Adipose tissue (tissue), 3 donors: ENCODE data around the gene FGFR2. TPM values are rescaled to one million over a fixed set of nuclear protein-coding genes. Genes with fewer than 3 reads are reported as not detected.

ENCODE experiments used
- H3K27ac ChIP-seq: one replicate; pipeline ENCODE4 v1.5.1; 2013; ENCODE audit warnings: low read depth, low read length
- WGBS, 3 donors: extraction: QIAGEN DNeasy Blood & Tissue Kit; methylation state at CpG; one replicate each; pipeline ENCODE4 v1.1.7; 2013; 5-methylcytosine and 5-hydroxymethylcytosine counted together
- polyA plus RNA-seq, 3 donors: library from polyadenylated mRNA; stranded (reverse); fragments of 200-250 nt; gene quantifications; one replicate each; pipeline ENCODE4 v1.2.3, GENCODE V29; 2013
- donor health status: healthy with polysubstance abuse.
- donor health status: Bipolar disorder and iron deficiency.
- donor health status: healthy.

Gene FGFR2
- polyA plus RNA-seq, 3 donors = 0.67 to 13.5 (median 1.1) TPM

- WGBS, 3 donors = 80 to 89% (median 84%) methylated on average over 6 of the region's 6 CpGs
- no peak overlapping the region for H3K27ac ChIP-seq
Measured at GRCh38 chr10:121613456-121613855, 15.2 kb upstream of the FGFR2 start.

GRCh38 chr10:121611393-121612159 is 13.3 kb upstream of the FGFR2 start:
- WGBS, 3 donors = 69 to 80% (median 76%) methylated on average over 12 of the region's 12 CpGs
- no peak overlapping the region for H3K27ac ChIP-seq

GRCh38 chr10:121610798-121611323 is 12.6 kb upstream of the FGFR2 start:
- WGBS, 3 donors = 82 to 87% (median 85%) methylated on average over 7 of the region's 7 CpGs
- no peak overlapping the region for H3K27ac ChIP-seq

GRCh38 chr10:121609426-121610380 is 11.5 kb upstream of the FGFR2 start:
- 75 to 81% (median 79%) methylated on average over 17 of the region's 17 CpGs for WGBS, 3 donors
- H3K27ac ChIP-seq = no peak overlapping the region

- 8 to 11% (median 9%) methylated on average over 55 to 58 of the region's 59 CpGs for WGBS, 3 donors
- no peak overlapping the region for H3K27ac ChIP-seq
Measured at GRCh38 chr10:121608469-121609190, 10.4 kb upstream of the FGFR2 start.

- WGBS, 3 donors = 74 to 76% (median 76%) methylated on average over 11 of the region's 11 CpGs
Measured at GRCh38 chr10:121607310-121608055, 9.2 kb upstream of the FGFR2 start.

GRCh38 chr10:121605708-121606107 is 7.5 kb upstream of the FGFR2 start:
- H3K27ac ChIP-seq = no peak overlapping the region

More at GRCh38 chr10:121607310-121608055, 9.2 kb upstream of the FGFR2 start:
- no peak overlapping the region for H3K27ac ChIP-seq

GRCh38 chr10:121601458-121601857 is 3.2 kb upstream of the FGFR2 start:
- WGBS, 3 donors = 85 to 88% (median 87%) methylated on average over 11 of the region's 11 CpGs
- no peak overlapping the region for H3K27ac ChIP-seq

GRCh38 chr10:121600611-121601010 is 2.4 kb upstream of the FGFR2 start:
- no peak overlapping the region for H3K27ac ChIP-seq
- WGBS, 3 donors = 39 to 48% (median 46%) methylated on average over 9 of the region's 9 CpGs

- WGBS, 3 donors = 27 to 53% (median 46%) methylated on average over 8 of the region's 8 CpGs
Measured at GRCh38 chr10:121599947-121600346, 1.7 kb upstream of the FGFR2 start.

GRCh38 chr10:121597504-121598262 is 561 bp downstream of the FGFR2 start:
- no peak overlapping the region for H3K27ac ChIP-seq
- 1 to 2% (median 2%) methylated on average over 67 to 77 of the region's 77 CpGs for WGBS, 3 donors

More at GRCh38 chr10:121599947-121600346, 1.7 kb upstream of the FGFR2 start:
- H3K27ac ChIP-seq = no peak overlapping the region

- 6 to 8% (median 6%) methylated on average over 44 to 54 of the region's 54 CpGs for WGBS, 3 donors
- H3K27ac ChIP-seq = no peak overlapping the region
Measured at GRCh38 chr10:121596689-121597503, 1.3 kb downstream of the FGFR2 start.

GRCh38 chr10:121595806-121596688 is 2.2 kb downstream of the FGFR2 start:
- 39 to 54% (median 52%) methylated on average over 28 of the region's 28 CpGs for WGBS, 3 donors
- no peak overlapping the region for H3K27ac ChIP-seq

GRCh38 chr10:121595351-121595805 is 2.9 kb downstream of the FGFR2 start:
- H3K27ac ChIP-seq = no peak overlapping the region
- WGBS, 3 donors = 41 to 70% (median 63%) methylated on average over 11 of the region's 11 CpGs

- 67 to 87% (median 84%) methylated on average over 5 of the region's 5 CpGs for WGBS, 3 donors
- H3K27ac ChIP-seq = no peak overlapping the region
Measured at GRCh38 chr10:121594623-121595350, 3.5 kb downstream of the FGFR2 start.
